GM19467 (cell line): ENCODE results near the gene CD38.
A peak's percentile ranks its signal among the peaks of the same experiment; 100 is the strongest.
"Not testable (repeated sequence)": the region's sequence is repeated elsewhere in the genome, so short reads cannot be mapped to it uniquely, and the experiment has no call there.

Source experiments
- ATAC-seq: cut with Tn5 transposase; IDR thresholded peaks from one replicate; pipeline ENCODE4 v1.9.1; 2021; ENCODE audit warnings: mild to moderate bottlenecking, moderate library complexity; ENCODE audit not compliant: unreplicated experiment

CD38 gene

DNA sequence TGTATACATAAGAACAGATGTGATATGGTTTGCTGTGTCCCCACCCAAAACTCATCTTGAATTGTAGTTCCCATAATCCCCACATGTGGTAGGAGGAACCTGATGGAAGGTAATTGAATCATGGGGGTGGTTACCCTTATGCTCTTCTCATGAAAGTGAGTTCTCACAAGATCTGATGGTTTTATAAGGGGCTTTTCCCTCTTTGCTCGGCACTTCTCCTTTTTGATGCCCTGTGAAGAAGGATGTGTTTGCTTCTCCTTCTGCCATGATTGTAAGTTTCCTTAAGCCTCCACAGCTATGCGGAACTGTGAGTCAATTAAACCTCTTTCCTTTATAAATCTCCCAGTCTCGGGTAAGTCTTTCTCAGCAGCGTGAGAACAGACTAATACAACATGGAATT lies 83.1 kb downstream of the CD38 start:
- ATAC-seq, result not testable (repeated sequence)

GRCh38 chr4:15864651-15865566 lies 86.8 kb downstream of the CD38 start:
- ATAC-seq, result no peak

GRCh38 chr4:15868111-15868510 lies 90.0 kb downstream of the CD38 start:
- no peak for ATAC-seq

DNA sequence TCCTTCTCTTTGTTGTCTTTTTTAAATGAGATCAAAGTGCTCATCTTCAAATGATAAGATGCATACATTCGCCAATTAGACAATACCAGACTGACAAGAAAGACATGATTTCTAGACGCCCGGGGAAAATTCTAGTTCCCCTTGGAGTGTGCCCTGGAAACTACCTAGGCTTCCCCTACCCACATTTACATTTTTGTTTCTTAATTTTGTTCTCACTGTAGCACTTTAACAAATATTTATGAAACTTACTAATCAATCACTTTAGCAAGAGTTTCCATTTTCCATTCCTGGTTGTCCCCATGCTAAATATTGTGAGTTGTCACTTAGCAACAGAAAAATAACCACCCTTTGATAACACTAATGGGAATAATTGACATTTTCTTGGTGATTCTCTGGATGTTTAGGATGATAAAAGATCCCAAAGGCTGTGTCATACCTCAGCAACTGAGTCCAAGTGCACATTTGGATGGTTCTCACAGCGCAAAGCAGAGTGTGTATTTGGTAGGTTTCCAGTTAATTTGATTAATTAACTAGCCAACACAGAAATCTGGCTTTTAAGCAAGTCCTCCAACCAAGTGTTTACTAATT lies 90.8 kb downstream of the CD38 start:
- ATAC-seq, result no peak

DNA sequence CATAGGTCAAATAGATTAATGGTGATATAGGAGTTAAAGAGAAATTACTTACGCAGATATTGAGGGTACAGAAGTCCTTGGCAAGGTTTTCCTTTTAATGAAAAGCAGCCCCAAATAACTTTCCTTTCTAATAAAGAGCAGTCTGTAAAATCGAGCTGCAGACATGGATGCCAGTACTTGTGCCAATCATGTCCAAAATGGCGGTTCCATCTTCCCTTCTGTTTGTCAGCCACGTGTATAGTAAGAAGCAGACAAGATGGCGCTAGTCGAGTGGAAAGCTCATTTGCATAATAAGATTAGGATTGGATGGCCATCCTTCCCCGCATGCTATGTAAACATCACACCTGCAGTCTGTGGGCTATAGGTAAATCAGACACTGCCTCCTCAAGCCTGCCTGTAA lies 92.0 kb downstream of the CD38 start:
- no peak for ATAC-seq

DNA sequence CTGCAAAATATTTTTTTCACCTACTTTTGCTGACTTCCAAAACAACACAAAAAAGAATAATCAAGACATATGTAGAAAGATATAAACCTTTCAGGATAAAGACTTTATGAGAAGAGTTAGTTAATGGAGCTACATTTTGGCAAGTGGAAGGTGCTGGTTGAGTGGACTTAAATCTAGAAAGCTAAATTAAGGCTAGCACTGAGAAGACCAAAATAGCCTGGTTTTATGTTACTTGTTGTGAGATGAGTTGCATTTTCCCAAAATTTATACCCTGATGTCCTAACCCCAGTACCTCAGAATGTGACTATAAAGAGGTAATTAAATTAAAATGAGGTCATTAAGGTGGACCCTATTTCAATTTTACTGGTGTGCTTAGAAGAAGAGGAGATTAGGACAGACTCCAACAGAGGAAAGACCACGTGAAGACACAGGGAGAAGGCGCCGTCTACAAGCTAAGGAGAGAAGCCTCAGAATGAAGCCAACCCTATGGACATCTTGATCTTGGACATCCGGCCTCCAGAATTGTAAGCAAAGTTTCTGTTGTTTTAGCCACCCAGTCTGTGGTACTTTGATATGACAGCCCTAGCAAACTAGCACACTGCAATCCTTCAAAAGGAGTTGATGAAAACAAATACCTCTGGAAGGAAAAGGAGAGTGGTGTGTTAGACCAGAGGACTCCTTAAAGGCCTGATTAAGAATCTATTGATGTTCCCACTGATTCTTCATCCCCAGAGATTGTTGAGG lies 93.0 kb downstream of the CD38 start:
- no peak for ATAC-seq

DNA sequence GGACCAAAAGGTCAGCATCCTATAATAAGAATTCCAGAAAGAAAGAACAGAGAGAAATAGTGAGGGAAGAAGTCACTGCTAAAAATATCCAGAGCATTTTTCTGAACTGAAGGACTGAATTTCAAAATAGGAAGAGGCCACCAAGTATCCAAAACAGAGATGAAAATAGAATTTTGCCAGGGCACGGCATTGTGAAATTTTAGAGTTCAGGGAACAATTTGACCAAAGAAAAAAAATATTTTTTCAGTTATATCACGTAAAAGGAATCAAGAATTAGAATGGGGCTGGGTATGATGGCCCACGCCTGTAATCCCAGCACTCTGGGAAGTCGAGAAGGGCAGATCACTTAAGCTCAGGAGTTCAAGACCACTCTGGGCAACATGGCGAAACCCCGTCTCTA lies 95.0 kb downstream of the CD38 start:
- ATAC-seq, result no peak

DNA sequence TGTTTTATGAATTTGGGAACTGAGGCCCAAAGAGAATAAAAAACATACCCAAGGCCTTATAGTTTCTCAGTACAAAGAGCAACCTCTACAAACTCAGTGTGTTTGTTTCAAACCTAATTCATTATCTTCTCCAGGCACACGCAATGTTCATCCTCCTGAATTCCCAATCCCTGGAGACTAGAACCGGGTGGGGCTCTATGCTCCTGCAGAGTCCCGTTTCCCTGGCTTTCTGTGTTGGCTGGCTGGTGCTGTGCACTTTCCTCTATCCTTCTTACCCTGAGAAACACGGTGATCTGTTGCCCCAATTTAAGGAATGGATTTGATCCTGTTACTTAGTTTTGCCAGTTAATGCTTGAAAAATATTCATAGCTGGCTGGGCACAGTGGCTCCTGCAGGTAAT lies 96.5 kb downstream of the CD38 start:
- ATAC-seq, result no peak

DNA sequence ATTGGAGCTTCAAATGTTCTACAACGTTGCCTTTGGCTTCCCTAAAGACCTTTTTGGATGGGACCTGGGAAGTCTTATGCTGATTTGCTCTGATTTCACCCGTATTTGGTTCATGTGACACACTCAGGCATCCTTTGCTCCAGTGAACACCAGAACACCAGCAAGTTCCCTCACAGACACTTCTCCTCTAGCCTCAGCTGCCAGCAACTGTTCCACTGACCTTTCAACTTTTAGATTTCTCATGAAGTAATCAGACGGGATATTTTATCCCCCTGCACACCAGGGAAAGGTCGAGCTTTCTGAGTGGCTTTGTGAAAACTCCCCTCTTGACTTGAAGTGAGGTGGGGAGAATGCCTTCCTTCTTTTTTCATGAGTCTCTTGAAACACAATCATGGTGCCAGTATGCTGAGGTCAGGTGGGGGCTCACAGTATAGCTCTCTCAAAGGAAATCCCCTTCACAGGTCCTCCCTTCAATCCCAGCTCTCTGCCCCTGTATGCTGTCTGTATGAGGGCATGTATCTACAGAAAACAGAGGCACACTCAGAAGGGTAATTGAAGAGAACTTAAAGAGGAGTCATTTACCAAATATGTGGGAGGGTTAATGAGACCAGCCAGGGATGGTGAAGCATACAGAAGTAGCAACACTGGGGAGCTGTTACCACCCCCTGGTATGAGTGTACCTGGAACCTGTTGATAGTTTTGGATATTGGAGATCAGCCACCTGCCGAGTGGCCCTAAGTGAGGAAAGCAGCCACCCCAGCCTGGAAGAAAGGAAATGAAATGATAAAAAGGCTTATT lies 97.7 kb downstream of the CD38 start:
- no peak for ATAC-seq

DNA sequence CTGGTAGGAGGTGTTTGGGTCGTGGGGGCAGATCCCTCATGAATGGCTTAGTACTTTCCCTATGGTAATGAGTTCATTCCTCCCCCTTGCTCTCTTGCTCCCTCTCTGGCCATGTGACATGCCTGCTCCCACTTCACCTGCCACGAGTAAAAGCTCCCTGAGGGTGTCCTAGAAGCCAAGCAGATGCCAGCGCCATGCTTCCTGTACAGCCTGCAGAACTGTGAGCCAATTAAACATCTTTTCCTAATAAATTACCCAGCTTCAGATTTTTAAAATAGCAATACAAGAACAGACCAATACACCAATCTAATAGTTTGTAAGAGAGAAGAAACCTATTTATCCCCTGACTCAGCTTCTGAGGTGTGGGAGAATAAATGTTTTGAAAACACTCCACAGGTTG lies 99.9 kb downstream of the CD38 start:
- no peak for ATAC-seq

DNA sequence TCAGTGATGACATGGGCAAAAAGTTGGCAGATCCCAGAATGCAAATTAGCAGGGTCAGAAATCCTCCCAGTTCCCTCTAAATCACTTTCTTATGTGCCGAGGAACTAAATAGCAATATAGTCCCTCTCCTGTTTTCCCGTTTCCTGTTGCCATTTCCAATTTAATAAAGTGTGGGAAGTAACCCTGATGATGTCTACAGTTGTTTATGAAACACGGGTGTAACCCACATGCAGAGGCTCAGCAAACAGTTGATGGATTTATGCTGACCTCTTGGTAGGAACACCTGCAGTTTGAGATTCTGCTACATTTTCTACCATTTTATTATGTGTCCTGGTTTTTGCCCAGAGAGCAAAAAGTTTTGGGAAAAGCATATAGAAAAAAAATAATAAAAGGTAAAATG lies 103.7 kb downstream of the CD38 start:
- no peak for ATAC-seq

- peak; percentile 96 for ATAC-seq
Observed at GRCh38 chr4:15882675-15883086, 104.6 kb downstream of the CD38 start.

DNA sequence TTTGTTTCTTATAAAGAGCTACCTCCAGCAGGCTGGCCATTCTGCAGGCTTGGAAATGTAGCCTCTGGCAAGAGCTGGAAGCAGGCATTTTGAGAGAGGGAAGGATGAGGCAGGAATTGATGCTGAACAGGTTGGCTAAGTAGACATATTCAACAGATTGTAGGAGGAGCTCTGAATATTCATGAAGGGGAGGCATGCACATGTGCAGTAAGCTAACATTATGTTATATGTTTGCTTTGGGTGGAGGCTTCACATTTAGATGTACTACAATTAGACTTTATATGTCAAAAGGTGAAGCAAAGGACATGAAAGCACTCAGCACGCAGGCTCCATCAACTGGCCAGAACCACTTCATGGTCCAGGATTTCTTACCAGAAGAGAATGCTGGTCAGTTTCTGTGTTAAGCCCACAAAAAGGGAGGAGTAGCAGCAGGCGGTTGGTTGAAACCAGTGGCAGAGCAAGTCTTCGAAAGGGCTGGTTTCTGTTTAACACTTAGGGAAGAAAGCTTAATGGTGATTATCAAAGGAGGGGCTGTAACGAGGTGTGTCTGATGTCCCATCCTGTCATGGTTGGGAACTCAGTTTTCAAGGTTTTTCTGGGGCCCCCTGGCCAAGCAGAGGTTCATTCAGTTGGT lies 105.6 kb downstream of the CD38 start:
- no peak for ATAC-seq

- no peak for ATAC-seq
Observed at GRCh38 chr4:15884666-15885065, 106.5 kb downstream of the CD38 start.

- no peak for ATAC-seq
Observed at GRCh38 chr4:15885422-15885821, 107.3 kb downstream of the CD38 start.

DNA sequence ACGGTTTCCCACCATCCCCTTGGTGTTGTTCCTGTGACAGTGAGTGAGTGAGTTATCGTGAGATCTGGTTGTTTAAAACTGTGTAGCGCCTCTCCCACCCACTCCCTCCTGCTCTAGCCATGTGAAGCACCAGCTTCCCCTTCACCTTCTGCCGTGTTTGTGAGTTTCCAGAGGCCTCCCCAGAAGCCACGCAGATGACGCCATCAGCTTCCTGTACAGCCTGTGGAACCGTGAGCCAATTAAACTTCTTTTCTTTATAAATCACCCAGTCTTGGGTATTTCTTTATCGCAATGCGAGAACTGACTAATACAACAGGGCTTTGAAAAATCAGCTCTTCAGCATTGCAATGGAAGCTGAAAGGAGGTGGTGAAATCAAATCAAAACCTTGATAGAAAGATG lies 110.4 kb downstream of the CD38 start:
- no peak for ATAC-seq

- no peak for ATAC-seq
Observed at GRCh38 chr4:15890246-15890829, 112.2 kb downstream of the CD38 start.

- ATAC-seq, result no peak
Observed at GRCh38 chr4:15891312-15891711, 113.2 kb downstream of the CD38 start.

DNA sequence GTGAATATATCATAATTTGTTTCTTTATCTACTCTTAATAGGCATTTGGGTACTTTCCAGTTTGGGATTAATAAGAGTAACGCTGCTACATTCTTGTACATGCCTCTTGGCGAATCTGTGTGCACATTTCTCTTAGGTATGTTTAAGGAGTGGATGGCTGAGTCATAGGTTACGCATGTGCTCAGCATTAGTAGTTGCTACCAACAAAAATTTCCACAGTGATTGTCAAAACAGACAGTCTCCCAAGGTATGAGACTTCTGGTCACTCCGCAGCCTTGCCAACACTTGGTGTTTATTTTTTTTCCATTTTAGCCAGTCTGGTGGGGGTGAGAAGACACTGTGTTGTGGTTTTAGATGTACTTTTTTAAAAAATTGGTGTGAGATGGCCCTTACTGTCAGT lies 115.8 kb downstream of the CD38 start:
- no peak for ATAC-seq

DNA sequence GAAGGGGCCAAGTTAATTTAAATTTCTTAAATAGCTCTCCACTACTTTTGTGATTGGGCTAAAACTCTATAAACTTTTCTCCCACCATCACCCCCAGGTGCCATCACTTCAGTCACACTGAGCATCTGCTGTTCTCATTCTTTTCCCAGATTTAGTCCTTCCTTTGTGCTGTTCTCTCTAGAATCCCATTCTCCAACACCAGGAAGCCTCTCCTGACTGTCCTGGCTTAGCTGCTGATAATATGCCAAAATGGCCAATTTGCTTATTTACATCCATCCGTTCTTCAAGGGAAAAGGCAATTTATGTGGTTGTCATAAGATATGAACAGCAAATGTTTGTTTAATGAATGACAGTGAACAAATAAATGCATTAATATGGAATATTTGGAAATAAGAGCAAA lies 116.3 kb downstream of the CD38 start:
- ATAC-seq, result no peak
